Uterus (tissue), 2 donors: ENCODE results near the gene TNFAIP8L1.

ENCODE experiments used
- POLR2A ChIP-seq, 2 donors: fragments of 450-650 bp; IDR thresholded peaks; one replicate each; pipeline ENCODE4 v1.6.1; 2016; ENCODE audit warnings: antibody characterized with exemption in 2 of 2, mild to moderate bottlenecking in 1 of 2, moderate library complexity in 1 of 2
- TF ChIP-seq, protein P1 (sequence below), 4 experiments: fragments of 200-600 bp in 2 of 4; fragments of 450-650 bp in 2 of 4; sonication (generic) in 2 of 4; IDR thresholded peaks; one replicate each; pipeline ENCODE4 v1.5.1; 2016 to 2019; ENCODE audit warnings: antibody characterized with exemption in 4 of 4, mild to moderate bottlenecking in 2 of 4, moderate library complexity in 1 of 4

DNA sequence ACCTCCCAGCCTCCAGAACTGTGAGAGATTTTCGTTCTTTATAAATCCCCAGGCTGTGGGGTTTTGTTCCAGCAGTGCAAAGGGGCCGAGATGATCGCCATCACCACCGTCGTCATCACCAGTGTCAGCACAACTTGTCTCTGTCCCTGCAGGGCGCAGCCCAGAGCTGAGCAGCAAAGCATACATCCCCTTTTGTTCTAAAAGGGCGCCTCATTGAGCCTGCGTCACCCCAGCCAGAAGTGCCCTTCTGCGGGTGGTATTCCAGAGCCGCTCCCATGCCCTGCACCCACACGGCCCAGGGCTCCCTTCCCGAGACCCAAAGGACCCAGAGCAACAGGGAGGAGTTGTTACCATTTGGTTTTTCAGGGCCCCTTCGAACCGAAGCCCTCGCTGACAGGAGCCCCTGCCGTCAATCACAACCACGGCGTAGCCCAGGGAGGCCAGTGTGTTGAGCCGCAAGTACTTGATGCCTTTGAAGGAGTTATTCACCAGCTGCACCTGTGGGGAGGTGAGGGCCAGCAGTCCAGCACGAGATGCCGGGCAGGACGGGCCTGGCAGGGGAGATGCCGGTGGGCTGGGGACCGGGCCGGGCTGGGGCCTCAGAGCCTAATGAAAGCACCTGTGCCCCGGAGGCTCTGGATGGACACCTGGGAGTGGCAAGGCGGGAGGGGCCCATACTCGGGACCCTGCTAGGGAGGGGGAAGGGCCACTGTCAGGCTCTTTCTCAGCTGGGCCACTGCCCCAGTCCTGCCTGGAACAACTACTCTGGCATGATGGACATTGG lies 45.2 kb downstream of the TNFAIP8L1 start:
- TF ChIP-seq, protein P1, sequence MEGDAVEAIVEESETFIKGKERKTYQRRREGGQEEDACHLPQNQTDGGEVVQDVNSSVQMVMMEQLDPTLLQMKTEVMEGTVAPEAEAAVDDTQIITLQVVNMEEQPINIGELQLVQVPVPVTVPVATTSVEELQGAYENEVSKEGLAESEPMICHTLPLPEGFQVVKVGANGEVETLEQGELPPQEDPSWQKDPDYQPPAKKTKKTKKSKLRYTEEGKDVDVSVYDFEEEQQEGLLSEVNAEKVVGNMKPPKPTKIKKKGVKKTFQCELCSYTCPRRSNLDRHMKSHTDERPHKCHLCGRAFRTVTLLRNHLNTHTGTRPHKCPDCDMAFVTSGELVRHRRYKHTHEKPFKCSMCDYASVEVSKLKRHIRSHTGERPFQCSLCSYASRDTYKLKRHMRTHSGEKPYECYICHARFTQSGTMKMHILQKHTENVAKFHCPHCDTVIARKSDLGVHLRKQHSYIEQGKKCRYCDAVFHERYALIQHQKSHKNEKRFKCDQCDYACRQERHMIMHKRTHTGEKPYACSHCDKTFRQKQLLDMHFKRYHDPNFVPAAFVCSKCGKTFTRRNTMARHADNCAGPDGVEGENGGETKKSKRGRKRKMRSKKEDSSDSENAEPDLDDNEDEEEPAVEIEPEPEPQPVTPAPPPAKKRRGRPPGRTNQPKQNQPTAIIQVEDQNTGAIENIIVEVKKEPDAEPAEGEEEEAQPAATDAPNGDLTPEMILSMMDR (IDR thresholded peaks at IDR 0.05): no peak
- TF ChIP-seq POLR2A (IDR thresholded peaks at IDR 0.05): no peak
